DOHH2 (cell line): ENCODE measurements around the gene SFXN5.

Experiments used
- H3F3A ChIP-seq: fragments of 200-600 bp; sonication (generic), shearing (Covaris generic); 2 replicates; pipeline ENCODE4 v1.6.0; 2016; ENCODE audit warnings: antibody characterized with exemption, mild to moderate bottlenecking; ENCODE audit not compliant: control insufficient read depth, insufficient read depth
- H3K27ac ChIP-seq: fragments of 200-600 bp; sonication (generic); 2 replicates; pipeline ENCODE4 v1.5.1; 2014; ENCODE audit warnings: low read depth, mild to moderate bottlenecking, low read length, moderate library complexity
- H3K27me3 ChIP-seq: fragments of 200-600 bp; sonication (generic); 2 replicates; pipeline ENCODE4 v1.6.1; 2014; ENCODE audit warnings: mild to moderate bottlenecking, low read length, mixed read lengths; ENCODE audit not compliant: control insufficient read depth
- H3K36me3 ChIP-seq: fragments of 200-600 bp; sonication (generic); 2 replicates; pipeline ENCODE4 v1.6.1; 2014; ENCODE audit warnings: mild to moderate bottlenecking, low read length, moderate library complexity, mixed read lengths; ENCODE audit not compliant: control insufficient read depth
- H3K4me1 ChIP-seq: fragments of 200-600 bp; sonication (generic); 2 replicates; pipeline ENCODE4 v1.6.1; 2014; ENCODE audit warnings: mild to moderate bottlenecking, low read length, mixed read lengths; ENCODE audit not compliant: control insufficient read depth
- H3K4me2 ChIP-seq: fragments of 200-600 bp; sonication (generic); 2 replicates; pipeline ENCODE4 v1.6.0; 2014; ENCODE audit warnings: mild to moderate bottlenecking, low read length, moderate library complexity
- H3K4me3 ChIP-seq: fragments of 200-600 bp; sonication (generic); 2 replicates; pipeline ENCODE4 v1.5.1; 2014; ENCODE audit warnings: mild to moderate bottlenecking, low read length, mixed read lengths
- H3K79me2 ChIP-seq: fragments of 200-600 bp; sonication (generic); 2 replicates; pipeline ENCODE4 v1.6.1; 2014; ENCODE audit warnings: mild to moderate bottlenecking, low read length, mixed read lengths; ENCODE audit not compliant: control insufficient read depth
- H3K9me2 ChIP-seq: fragments of 200-600 bp; sonication (generic); replicated peaks from 2 replicates; pipeline ENCODE4 v1.6.1; 2014; ENCODE audit warnings: mild to moderate bottlenecking, low read length, mixed read lengths; ENCODE audit not compliant: control insufficient read depth
- H3K9me3 ChIP-seq: fragments of 200-600 bp; sonication (generic); 2 replicates; pipeline ENCODE4 v1.6.1; 2014; ENCODE audit warnings: antibody characterized with exemption, low read length, mixed read lengths; ENCODE audit not compliant: control insufficient read depth, insufficient read depth
- H4K20me1 ChIP-seq: fragments of 200-600 bp; sonication (generic); 2 replicates; pipeline ENCODE4 v1.6.0; 2014; ENCODE audit warnings: low read depth, mild to moderate bottlenecking, antibody characterized with exemption, low read length, moderate library complexity; ENCODE audit not compliant: control insufficient read depth, insufficient read depth
- CTCF ChIP-seq: fragments of 200-600 bp; sonication (generic); IDR thresholded peaks from one replicate; pipeline ENCODE4 v1.5.1; 2014; ENCODE audit warnings: antibody characterized with exemption, mild to moderate bottlenecking, low read depth, low read length; ENCODE audit not compliant: poor library complexity, severe bottlenecking
- EZH2phosphoT487 ChIP-seq: fragments of 200-600 bp; sonication (generic); IDR thresholded peaks from 2 replicates; pipeline ENCODE4 v1.6.1; 2017; ENCODE audit warnings: borderline replicate concordance, mild to moderate bottlenecking, antibody characterized with exemption, low read length, moderate library complexity, mixed read lengths

Gene SFXN5

GRCh38 chr2:72925328-72925943 is 146.1 kb downstream of the SFXN5 start:
- no peaks in the 10 kb centered on the region for H4K20me1 ChIP-seq
- TF ChIP-seq EZH2phosphoT487: no peak
- no peak for TF ChIP-seq CTCF
- H3K27me3 ChIP-seq: peaks cover 84% of the 10 kb centered on the region

GRCh38 chr2:72924353-72925240 is 146.9 kb downstream of the SFXN5 start:
- H4K20me1 ChIP-seq: no peaks in the 10 kb centered on the region
- no peak overlapping the region for H3K4me3 ChIP-seq
- no peak overlapping the region for H3K27ac ChIP-seq
- no peaks in the 10 kb centered on the region for H3K79me2 ChIP-seq
- no peaks in the 10 kb centered on the region for H3K9me2 ChIP-seq
- no peaks in the 10 kb centered on the region for H3F3A ChIP-seq
- no peaks in the 10 kb centered on the region for H3K4me1 ChIP-seq
- H3K27me3 ChIP-seq: peaks cover 85% of the 10 kb centered on the region
- no peaks in the 10 kb centered on the region for H3K36me3 ChIP-seq
- TF ChIP-seq CTCF (no peak), EZH2phosphoT487 (no peak)
- no peaks in the 10 kb centered on the region for H3K9me3 ChIP-seq
- H3K4me2 ChIP-seq: no peak overlapping the region

More at GRCh38 chr2:72925328-72925943, 146.1 kb downstream of the SFXN5 start:
- H3K9me2 ChIP-seq: no peaks in the 10 kb centered on the region
- no peaks in the 10 kb centered on the region for H3F3A ChIP-seq
- no peaks in the 10 kb centered on the region for H3K36me3 ChIP-seq
- H3K79me2 ChIP-seq: no peaks in the 10 kb centered on the region
- H3K4me2 ChIP-seq: no peak overlapping the region
- no peak overlapping the region for H3K4me3 ChIP-seq
- no peak overlapping the region for H3K27ac ChIP-seq
- no peaks in the 10 kb centered on the region for H3K9me3 ChIP-seq
- H3K4me1 ChIP-seq: no peaks in the 10 kb centered on the region

GRCh38 chr2:72923833-72924352 is 147.6 kb downstream of the SFXN5 start:
- no peaks in the 10 kb centered on the region for H3F3A ChIP-seq
- no peaks in the 10 kb centered on the region for H3K36me3 ChIP-seq
- TF ChIP-seq CTCF (no peak), EZH2phosphoT487 (no peak)
- no peaks in the 10 kb centered on the region for H4K20me1 ChIP-seq
- H3K9me2 ChIP-seq: no peaks in the 10 kb centered on the region
- peaks cover 84% of the 10 kb centered on the region for H3K27me3 ChIP-seq
- H3K4me2 ChIP-seq: no peak overlapping the region
- no peak overlapping the region for H3K27ac ChIP-seq
- H3K4me1 ChIP-seq: no peaks in the 10 kb centered on the region
- no peaks in the 10 kb centered on the region for H3K9me3 ChIP-seq
- H3K4me3 ChIP-seq: no peak overlapping the region
- no peaks in the 10 kb centered on the region for H3K79me2 ChIP-seq
